K562 (cell line): Measurements from ENCODE around the gene CSF2. TPM values are rescaled to one million over a fixed set of nuclear protein-coding genes. Genes with fewer than 3 reads are reported as not detected.

Experiments used
- CGGBP1 ChIP-seq: fragments of 250-450 bp; sonication (Bioruptor Pico); IDR thresholded peaks from 2 replicates; pipeline ENCODE4 v1.9.0; 2021; ENCODE audit warnings: mild to moderate bottlenecking
- CTCF ChIP-seq, 3 experiments: IDR thresholded peaks in 2 of 3; conservative IDR thresholded peaks in 1 of 3; 2 replicates each; pipeline ENCODE4 v1.5.1; 2011 to 2012; ENCODE audit warnings: low read length in 3 of 3, mild to moderate bottlenecking in 3 of 3, control low read depth in 2 of 3, improper control_type of control experiment in 1 of 3, inconsistent platforms in 1 of 3, low read depth in 1 of 3, mixed read lengths in 1 of 3, moderate library complexity in 1 of 3; ENCODE audit not compliant: insufficient read depth in 2 of 3
- ELF1 ChIP-seq: fragments of 200-800 bp; sonication (Bioruptor generic); IDR thresholded peaks from 2 replicates; pipeline ENCODE4 v1.6.1; 2016; ENCODE audit warnings: missing genetic modification characterization, missing compliant biosample characterization
- EP300 ChIP-seq: IDR thresholded peaks from 2 replicates; pipeline ENCODE4 v1.6.1; 2012; ENCODE audit warnings: low read length, improper control_type of control experiment
- ETV6 ChIP-seq, 3 experiments: fragments of 150-350 bp in 1 of 3; sonication (generic) in 1 of 3; formaldehyde crosslinking in 1 of 3; IDR thresholded peaks; 2 replicates each; pipeline versions ENCODE4 v1.6.1 to v1.8.0; 2014 to 2022; ENCODE audit warnings: borderline replicate concordance in 2 of 3, low read depth in 2 of 3, antibody characterized with exemption in 1 of 3, low read length in 1 of 3, mild to moderate bottlenecking in 1 of 3, missing genetic modification reagents in 1 of 3
- GTF2E2 ChIP-seq: fragments of 200-800 bp; sonication (Bioruptor generic); IDR thresholded peaks from 2 replicates; pipeline ENCODE4 v1.6.1; 2016; ENCODE audit warnings: missing genetic modification characterization, missing compliant biosample characterization
- HDAC1 ChIP-seq, 2 experiments: fragments of 450-650 bp; IDR thresholded peaks; 2 replicates each; pipeline ENCODE4 v1.6.1; 2016 to 2017; ENCODE audit warnings: inconsistent platforms in 1 of 2, mild to moderate bottlenecking in 1 of 2, moderate library complexity in 1 of 2
- KAT2B ChIP-seq: IDR thresholded peaks from one replicate; pipeline ENCODE4 v1.6.1; 2012; ENCODE audit warnings: low read depth, mild to moderate bottlenecking, control low read depth, inconsistent platforms, low read length, moderate library complexity
- MEIS2 ChIP-seq: fragments of 450-650 bp; IDR thresholded peaks from 2 replicates; pipeline ENCODE4 v1.6.1; 2014; ENCODE audit warnings: mild to moderate bottlenecking; ENCODE audit not compliant: partially characterized antibody
- NELFE ChIP-seq: IDR thresholded peaks from 2 replicates; pipeline ENCODE4 v1.6.1; 2011; ENCODE audit warnings: mild to moderate bottlenecking; ENCODE audit not compliant: insufficient read depth, insufficient read length
- PTRF ChIP-seq: fragments of 450-650 bp; IDR thresholded peaks from 2 replicates; pipeline ENCODE4 v1.6.1; 2016; ENCODE audit warnings: mild to moderate bottlenecking, missing genetic modification characterization, missing compliant biosample characterization
- RNF2 ChIP-seq: sonication (generic); IDR thresholded peaks from 2 replicates; pipeline ENCODE4 v1.6.1; 2016
- SMAD2 ChIP-seq: fragments of 150-350 bp; IDR thresholded peaks from 2 replicates; pipeline ENCODE4 v1.6.1; 2014; ENCODE audit warnings: low read depth, mild to moderate bottlenecking, low read length
- SMC3 ChIP-seq: conservative IDR thresholded peaks from 2 replicates; pipeline ENCODE4 v1.6.1; 2011; ENCODE audit warnings: low read depth, low read length, improper control_type of control experiment; ENCODE audit not compliant: insufficient read depth
- SP1 ChIP-seq: sonication (generic); formaldehyde crosslinking; IDR thresholded peaks from 2 replicates; pipeline ENCODE4 v1.8.1; 2022; ENCODE audit warnings: mild to moderate bottlenecking, missing genetic modification reagents
- SPI1 ChIP-seq: IDR thresholded peaks from 2 replicates; pipeline ENCODE4 v1.6.1; 2011; ENCODE audit warnings: low read depth, low read length, control low read depth, borderline replicate concordance
- SRSF7 ChIP-seq: fragments of 200-400 bp; formaldehyde crosslinking; optimal IDR thresholded peaks from 2 replicates; pipeline ENCODE3; 2017; ENCODE audit warnings: mild to moderate bottlenecking, low read depth, low read length
- SRSF9 ChIP-seq: fragments of 200-400 bp; formaldehyde crosslinking; IDR thresholded peaks from 2 replicates; pipeline ENCODE4 v1.6.1; 2017; ENCODE audit warnings: low read depth, low read length, borderline replicate concordance
- STAT5A ChIP-seq: IDR thresholded peaks from 2 replicates; pipeline ENCODE4 v1.6.1; 2012; ENCODE audit warnings: low read length, inconsistent platforms, borderline replicate concordance
- TBL1XR1 ChIP-seq, 2 experiments: IDR thresholded peaks; 2 replicates each; pipeline ENCODE4 v1.6.1; 2012; ENCODE audit warnings: improper control_type of control experiment in 2 of 2, low read length in 2 of 2, mild to moderate bottlenecking in 1 of 2
- ZFX ChIP-seq: sonication (generic); formaldehyde crosslinking; IDR thresholded peaks from 2 replicates; pipeline ENCODE4 v1.8.0; 2022; ENCODE audit warnings: mild to moderate bottlenecking, missing genetic modification reagents, moderate library complexity
- ZNF311 ChIP-seq: fragments of 250-450 bp; sonication (Bioruptor Pico); IDR thresholded peaks from 2 replicates; pipeline ENCODE4 v1.4.0; 2020; ENCODE audit warnings: mild to moderate bottlenecking, moderate library complexity
- ZNF592 ChIP-seq: fragments of 450-650 bp; IDR thresholded peaks from 2 replicates; pipeline ENCODE4 v1.6.1; 2017; ENCODE audit warnings: antibody characterized with exemption, mild to moderate bottlenecking
- ZNF830 ChIP-seq: fragments of 250-450 bp; sonication (Bioruptor Pico); IDR thresholded peaks from 2 replicates; pipeline ENCODE4 v1.5.0; 2021; ENCODE audit warnings: mild to moderate bottlenecking
- polyA plus RNA-seq, 8 experiments: library from polyadenylated mRNA; depleted of rRNA in 4 of 8; stranded (reverse) in 5 of 8; unstranded in 3 of 8; fragments of >200 nt; fragmentation: Nextera tagmentation in 2 of 8; fragmentation: Illumina TruSeq in 1 of 8; extraction: Ambion mirVana in 2 of 8; extraction: Trizol in 1 of 8; gene quantifications; 2 replicates each; pipeline versions ENCODE4 v1.2.1 to v1.2.3, GENCODE V29; 2011 to 2014; ENCODE audit warnings: inconsistent platforms in 1 of 8, missing spikeins in 1 of 8
- total RNA-seq, 7 experiments: library from RNA; depleted of rRNA in 6 of 7; stranded (reverse); fragments of >200 nt in 6 of 7; fragmentation: Illumina TruSeq in 2 of 7; extraction: Trizol in 2 of 7; gene quantifications; 2 replicates each; pipeline versions ENCODE4 v1.2.1 to v1.2.3, GENCODE V29; 2011 to 2021; ENCODE audit warnings: low replicate concordance in 1 of 7

CSF2 gene
- total and polyA plus RNA-seq, 9 of the 15 experiments (the other 6 are each of a cell fraction or from before 2014, with no cell fraction given): 0.25 to 0.29 TPM; not detected in 7

GRCh38 chr5:132065351-132065937, 8.1 kb upstream of the CSF2 start (continued):
- no peak for TF ChIP-seq ETV6 (IDR thresholded peaks at IDR 0.05; ENCODE audit: borderline replicate concordance in 1 of 2, low read depth in 2 of 2, low read length in 1 of 2)
- TF ChIP-seq ETV6 (CRISPR knock-in tag; IDR thresholded peaks at IDR 0.05; ENCODE audit: borderline replicate concordance): no peak
- TF ChIP-seq CGGBP1 (CRISPR knock-in tag): no peak
- TF ChIP-seq ZFX (CRISPR knock-in tag): peak; percentile 39
- no peak for TF ChIP-seq HDAC1 (IDR thresholded peaks at IDR 0.05)
- no peak for TF ChIP-seq ZNF830 (CRISPR knock-in tag)
- TF ChIP-seq TBL1XR1 (IDR thresholded peaks at IDR 0.05; ENCODE audit: low read length in 2 of 2): no peak
- 0 out of 2 replicates have a peak, but pooled peaks have one; percentile 10 for TF ChIP-seq SPI1
- no peak for TF ChIP-seq SRSF7
- TF ChIP-seq PTRF (tag): no peak
- TF ChIP-seq SRSF9: no peak
- TF ChIP-seq ZNF311 (CRISPR knock-in tag): no peak
- no peak for TF ChIP-seq STAT5A
- no peak for TF ChIP-seq MEIS2
- no peak for TF ChIP-seq RNF2
- no peak for TF ChIP-seq KAT2B
- TF ChIP-seq GTF2E2 (tag): no peak
- TF ChIP-seq EP300: no peak
- peak; percentile 85 to 89 (median 86) for TF ChIP-seq CTCF (IDR thresholded peaks at IDR 0.05 in 2 of 3, conservative IDR thresholded peaks at IDR 0.05 in 1 of 3; ENCODE audit: insufficient read depth in 2 of 3, low read depth in 1 of 3, low read length in 3 of 3)
- TF ChIP-seq NELFE: no peak
- peak; percentile 85 for TF ChIP-seq SMC3
- no peak for TF ChIP-seq ELF1
- no peak for TF ChIP-seq ZNF592
- no peak for TF ChIP-seq SP1 (CRISPR knock-in tag)
- TF ChIP-seq SMAD2: no peak
